ENCODE data around the gene ATXN1.
"Not testable (repeated sequence)": the region's sequence is repeated elsewhere in the genome, so short reads cannot be mapped to it uniquely, and the experiment has no call there.

Gene ATXN1

DNA sequence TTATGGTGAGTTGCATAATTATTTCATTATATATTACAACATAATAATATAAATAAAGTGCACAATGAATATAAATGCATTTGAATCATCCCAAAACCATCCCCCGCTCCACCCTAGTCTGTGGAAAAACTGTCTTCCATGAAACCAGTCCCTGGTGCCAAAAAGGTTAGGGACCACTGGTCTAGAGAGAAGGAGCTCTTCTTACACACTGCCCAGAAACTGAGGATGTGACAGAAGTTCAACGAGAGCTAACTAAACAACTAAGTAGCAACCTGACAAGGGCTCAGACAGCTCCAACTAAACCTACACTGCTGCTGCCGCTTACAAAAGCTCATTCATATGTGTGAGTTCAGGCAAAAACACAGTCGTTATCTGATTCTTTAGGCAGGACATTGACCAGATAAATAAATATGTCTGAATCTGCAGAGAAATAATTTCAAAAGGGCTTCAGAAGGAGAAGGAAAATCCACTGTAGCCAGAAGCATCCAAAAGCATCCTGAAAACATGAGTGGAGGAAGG, 125.9 kb downstream of the ATXN1 start:
- DNase-seq, result no peak

DNA sequence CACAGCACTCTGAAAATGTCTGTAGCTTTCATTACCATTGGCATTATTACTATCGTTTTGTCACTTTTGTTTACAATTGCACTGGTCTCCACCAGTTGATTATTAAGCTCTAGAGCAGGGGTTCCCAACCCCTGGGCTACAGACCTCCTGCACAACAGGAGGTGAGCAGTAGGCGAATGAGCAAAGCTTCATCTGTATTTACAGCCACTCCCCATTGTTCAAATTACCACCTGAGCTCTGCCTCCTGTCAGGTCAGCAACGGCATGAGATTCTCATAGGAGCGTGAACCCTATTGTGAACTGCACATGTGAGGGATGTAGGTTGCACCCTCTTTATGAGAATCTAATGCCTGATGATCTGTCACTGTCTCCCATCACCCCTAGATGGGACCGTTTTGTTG, 126.4 kb downstream of the ATXN1 start:
- no peak for DNase-seq

DNA sequence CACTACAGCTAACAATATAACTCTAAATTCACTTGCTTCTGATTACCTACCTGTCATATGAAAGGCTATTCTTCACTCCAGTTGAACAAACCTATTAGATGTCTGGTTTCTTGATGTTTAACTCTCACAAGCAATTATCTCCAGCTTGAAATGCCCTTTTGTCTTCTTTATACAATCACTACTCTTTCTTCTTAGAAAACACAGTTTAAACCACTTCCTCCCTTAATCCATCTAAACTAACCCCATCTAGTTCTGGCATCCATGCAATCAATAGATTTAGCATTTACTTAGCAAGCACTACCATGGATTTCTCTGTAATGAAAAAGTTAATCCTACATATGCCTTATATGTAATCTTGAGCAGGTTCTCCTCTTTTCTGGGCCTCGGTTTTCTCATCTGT, 127.3 kb downstream of the ATXN1 start:
- no peak for DNase-seq

DNA sequence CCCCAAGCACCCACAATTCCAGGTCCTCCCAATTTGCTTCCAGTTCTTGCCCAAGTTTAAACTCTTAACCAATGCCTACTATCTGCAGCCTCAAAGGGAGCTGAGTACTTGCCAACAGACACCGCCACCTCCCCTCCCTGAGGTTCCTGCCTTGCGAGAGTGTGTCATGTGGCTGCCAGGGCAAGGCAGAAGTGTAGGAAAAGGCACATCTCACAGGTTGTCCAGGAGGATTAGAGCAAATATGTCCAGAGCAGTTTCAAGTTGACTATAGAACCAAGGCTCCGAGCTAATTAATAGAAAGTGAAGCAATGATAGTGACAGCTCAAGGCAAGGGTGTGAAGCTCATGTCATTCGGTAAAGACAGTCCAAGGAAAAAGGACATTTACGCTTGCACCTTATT, 127.8 kb downstream of the ATXN1 start:
- no peak for DNase-seq

DNA sequence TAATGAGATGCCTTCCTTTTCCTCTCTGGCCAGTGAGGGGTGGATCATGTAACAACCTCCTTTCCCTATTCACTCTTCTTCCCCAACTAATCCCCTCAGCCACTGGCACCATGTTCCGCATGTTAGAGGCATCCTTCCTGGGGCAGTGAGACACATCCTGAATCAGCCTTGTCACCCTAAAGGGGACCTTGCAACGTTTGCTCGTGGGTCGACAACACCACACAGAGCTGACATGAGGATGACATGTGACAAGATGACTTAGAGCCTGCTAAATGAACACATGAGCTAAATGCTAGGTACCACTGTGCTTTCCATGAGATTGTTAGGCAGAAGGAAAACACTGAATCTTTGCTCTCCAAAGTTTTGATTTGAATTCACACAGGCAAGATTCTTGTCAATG, 129.2 kb downstream of the ATXN1 start:
- no peak for DNase-seq

DNA sequence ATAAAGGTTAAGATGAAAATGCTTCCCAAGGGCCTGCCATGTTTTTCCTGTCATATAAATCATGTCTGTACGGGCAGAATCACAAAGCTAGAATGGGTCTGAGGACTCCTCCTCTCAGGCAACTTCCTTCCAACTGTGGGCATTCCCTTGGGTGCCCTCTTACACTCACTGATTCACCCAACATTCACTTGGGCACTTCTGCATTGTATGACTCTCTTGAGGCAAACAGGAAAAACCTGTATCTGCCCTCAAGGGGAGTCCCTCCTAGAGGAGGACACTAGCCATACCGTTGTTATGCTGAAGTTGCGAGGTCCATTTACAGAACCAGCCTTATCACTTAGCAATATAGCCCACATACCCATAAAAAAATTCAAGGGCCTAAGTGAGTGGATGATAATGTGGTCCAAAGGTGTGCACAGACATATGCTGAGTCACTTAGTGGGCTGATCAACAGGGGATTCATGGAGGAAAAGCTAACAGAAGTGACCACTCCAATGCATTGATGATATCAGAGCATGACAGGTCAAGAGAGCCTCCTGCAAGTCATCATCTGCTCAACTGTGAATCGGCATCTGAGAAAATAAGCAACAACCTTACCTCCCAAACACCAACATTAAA, 131.1 kb downstream of the ATXN1 start:
- no peak for DNase-seq

DNA sequence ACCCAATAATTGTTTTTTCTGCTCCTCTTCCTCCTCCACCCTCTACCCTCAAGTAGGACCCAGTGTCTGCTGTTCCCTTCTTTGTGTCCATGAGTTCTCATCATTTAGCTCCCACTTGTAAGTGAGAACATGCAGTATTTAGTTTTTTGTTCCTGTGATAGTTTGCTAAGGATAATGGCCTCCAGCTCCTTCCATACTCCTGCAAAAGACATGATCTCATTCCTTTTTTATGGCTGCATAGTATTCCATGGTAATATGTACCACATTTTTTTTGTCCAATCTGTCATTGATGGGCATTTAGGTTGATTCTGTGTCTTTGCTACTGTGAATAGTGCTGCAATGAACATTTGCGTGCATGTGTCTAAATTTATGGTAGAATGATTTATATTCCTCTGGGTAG, 132.7 kb downstream of the ATXN1 start:
- DNase-seq, result not testable (repeated sequence)

DNA sequence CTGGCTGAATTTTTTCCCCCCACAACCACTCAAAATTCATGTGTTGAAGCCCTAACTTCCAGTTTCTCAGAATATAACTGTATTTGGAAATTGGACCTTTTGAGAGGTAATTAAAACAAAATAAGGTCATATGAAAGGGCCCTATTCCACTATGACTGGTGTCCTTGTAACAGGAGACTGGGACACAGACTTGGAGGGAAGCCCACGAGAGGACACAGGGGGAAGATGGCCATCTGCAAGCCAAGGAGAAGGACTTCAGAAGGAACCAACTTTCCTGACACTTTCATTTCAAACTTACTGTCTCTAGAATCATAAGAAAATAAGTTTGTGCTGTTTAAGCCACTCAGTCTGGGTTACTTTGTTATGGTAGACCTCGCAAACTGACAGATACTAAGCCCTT, 134.6 kb downstream of the ATXN1 start:
- DNase-seq, result no peak

DNA sequence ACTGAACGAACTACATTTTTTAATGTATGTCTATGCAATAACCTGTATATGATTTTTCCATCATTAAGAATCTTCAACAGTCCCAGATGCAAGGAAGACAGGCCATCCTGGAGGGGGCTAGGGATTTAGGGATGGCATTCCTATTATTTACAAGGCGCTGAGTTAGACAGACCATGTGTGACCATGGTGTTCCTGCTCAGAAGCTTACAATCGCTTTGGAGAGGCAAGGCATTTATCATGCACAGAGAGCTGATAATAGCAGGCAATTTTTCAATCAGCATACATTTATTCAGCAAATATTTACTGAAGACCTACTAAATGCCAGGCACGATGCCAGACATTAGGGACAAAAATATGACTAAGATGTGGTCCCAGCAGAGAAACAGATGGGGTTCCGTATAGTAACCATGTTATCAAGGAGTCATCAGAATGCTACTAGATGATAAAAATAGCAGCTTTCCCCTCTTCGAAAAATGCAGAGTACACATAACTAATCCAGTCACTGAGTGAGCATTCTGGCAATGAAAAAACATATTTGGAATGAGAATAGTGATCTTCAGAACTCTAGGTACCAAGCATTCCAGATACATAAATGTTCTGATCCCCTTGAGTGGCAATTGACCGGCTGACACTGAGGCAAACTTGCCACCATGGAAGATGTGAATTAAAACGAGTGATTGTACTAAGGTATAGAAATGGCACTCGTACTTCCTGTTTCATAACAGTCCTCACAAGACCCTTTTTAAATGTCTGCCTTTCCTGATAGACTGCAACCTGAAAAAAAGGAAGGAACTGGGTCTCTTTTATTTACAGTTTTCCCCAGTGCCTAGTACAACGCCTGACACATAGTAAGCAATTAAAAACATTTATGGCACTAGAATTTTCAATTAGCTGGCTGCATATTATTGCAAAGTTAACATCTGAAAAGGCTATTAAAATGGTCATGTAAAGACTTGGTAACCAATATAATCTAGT, 135.7 kb downstream of the ATXN1 start:
- no peak for DNase-seq

DNA sequence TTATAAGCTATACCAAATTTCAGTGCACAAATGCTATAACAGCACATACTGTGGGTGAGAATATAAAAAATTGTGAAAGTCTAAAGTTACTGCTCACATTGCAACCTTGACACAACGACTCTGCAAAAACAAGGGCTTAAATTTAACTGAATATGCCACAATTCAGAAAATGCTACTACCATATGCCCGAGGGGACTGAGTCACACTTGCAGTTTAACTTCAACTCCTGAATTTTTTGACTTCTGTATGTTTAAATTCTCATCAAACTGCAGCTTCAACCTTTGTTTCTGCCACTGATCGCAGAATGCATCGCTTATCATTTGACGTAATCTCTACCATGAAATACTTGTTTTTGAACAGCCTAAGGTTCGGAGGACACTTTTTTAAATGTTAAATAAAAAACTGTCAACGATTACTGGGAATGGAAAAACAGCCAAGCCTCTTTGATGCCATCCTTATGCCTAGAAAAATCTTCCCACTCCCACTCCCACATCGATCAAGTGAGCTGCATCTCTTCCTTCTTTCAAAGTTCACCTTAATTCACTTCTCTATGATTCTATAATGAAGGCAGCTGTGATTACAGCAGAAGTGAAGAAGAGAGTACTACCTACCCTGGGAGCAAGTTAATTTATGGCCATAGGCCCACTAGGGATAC, 136.5 kb downstream of the ATXN1 start:
- no peak for DNase-seq

DNA sequence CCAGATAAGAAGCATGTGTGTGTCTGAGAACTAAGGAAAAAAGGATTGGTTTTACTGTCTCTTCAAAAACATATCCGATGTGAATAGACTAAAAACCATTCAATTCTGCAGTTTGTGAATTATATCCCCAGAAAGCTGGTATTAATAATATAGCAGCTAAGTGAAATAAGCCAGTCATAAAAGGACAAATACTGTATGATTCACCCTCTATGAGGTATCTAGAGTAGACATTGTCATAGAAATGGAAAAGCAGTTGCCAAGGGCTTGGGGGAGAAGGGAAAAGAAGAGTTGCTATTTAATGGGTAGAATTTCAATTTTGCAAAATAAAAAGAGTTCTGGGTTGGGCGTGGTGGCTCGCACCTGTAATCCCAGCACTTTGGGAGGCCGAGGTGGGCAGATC, 137.5 kb downstream of the ATXN1 start:
- no peak for DNase-seq

DNA sequence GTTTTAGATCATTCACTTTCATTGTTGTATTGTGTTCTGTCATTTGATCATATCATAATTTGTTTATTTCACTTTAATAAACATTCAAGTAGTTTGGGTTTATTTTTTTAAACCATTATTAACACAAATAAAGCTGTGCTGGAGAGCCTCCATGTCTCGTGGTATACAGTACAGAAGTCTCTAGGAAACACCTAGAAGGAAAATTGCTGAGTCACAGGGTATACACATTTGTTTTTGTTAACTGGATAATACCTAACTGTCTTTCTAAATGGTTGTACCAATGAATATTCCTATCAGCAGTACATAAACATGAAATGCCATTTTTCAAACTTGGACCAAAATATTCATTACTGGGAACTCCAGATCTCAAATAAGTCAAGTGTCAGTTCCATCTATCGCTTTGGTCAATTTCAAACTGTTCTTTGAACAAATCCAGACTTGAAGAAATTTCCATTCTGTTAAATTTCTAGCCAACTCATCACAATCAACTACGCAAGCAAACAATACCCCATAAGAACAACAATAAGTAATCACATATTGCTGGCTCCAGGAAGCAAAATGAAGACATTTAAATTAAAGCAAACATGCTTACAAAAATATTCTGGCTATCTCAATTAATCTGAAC, 138.1 kb downstream of the ATXN1 start:
- DNase-seq, result no peak

DNA sequence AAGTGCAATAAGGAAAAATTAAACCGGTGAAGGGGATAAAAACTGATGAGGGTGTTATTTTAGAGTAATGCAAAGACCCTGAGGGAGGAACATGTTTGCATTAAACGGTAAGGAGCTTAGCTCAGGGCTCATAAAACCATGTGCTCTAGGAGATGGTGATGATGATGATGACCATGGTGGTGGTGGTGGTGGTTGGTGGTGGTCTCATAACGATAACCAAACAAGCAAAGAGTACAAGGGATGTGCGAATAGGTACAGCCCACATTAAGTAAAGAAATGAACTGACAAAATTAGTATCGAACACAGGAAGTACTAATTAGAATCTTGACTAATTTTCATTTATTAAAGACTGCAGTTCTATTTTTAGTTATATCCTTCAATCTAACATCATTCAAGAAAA, 139.1 kb downstream of the ATXN1 start:
- DNase-seq, result no peak

DNA sequence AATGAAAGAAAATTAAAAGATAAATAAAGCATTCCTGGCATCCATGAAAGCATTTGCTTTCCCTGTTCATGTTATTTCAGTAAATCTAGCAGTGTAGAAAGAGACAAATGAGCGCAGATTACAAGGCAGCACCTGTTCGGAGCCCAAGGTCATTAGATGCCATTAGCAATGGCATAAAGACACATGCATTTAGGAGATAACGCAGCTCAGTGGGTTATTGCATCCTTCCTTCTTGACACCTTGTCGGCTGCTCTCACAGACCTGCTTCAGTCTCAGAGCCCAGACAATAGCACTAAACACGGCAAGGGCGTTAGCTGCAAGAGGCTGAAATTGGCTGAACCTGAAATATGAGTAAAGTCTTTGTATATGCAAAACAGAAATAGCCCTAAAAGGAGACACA, 140.3 kb downstream of the ATXN1 start:
- no peak for DNase-seq

DNA sequence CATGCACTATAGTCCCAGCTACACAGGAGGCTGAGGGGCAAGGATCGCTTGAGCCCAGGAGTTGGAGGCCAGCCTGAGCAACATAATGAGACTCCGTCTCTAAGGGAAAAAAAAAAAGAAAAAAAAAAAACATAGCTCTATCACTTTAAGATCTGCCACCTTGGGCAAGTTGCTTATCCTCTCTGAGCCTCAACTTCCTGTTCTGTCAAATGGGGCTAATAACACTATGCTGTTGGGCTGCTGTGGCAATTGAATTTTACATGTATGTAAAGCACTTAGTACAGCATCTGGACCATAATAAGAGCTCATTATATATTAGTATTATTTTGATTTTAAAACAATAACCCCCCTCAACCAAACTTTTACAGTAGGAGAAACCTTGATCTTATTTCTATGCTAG, 141.5 kb downstream of the ATXN1 start:
- no peak for DNase-seq

DNA sequence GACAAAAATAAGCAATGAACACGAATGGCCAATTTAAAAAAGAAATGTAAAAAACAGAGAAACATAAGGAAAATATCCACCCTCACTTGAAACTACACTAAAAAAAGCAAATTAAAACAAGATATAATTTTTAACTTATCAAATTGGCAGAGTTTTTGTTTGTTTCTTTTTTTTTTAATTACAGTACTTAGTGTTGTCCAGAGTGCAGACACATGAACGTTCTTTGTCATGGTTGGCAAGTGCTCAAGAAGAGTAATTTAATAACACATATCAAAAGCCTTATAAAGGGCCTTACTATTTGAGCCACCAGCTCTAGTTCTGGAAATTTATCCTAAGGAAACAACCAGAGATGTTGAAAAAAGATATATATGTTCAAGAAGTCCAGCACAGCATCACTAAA, 142.3 kb downstream of the ATXN1 start:
- DNase-seq, result no peak

DNA sequence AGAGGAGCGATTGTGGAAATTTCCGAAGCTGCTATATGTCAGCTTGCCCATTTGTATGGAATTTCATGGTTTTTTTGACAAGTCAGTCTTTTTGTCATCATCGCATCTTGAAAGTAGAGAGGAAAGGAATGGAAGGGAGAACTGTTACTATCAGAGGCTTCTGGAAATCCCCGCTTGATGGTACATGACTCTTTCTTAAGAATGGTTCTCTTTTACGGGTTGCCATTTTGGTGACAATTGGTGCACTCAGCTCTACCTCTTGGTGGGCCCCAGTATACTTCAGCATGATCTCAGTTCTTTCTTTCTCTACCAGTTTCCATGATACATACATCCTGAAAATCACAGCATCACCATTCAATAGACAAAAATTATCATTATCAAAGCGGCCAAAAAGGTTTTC, 146.0 kb downstream of the ATXN1 start:
- DNase-seq, result not testable (repeated sequence)

DNA sequence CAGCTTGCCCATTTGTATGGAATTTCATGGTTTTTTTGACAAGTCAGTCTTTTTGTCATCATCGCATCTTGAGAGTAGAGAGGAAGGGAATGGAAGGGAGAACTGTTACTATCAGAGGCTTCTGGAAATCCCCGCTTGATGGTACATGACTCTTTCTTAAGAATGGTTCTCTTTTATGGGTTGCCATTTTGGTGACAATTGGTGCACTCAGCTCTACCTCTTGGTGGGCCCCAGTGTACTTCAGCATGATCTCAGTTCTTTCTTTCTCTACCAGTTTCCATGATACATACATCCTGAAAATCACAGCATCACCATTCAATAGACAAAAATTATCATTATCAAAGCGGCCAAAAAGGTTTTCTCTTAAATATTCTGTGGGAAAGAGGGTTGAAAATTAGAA, 147.1 kb downstream of the ATXN1 start:
- not testable (repeated sequence) for DNase-seq

DNA sequence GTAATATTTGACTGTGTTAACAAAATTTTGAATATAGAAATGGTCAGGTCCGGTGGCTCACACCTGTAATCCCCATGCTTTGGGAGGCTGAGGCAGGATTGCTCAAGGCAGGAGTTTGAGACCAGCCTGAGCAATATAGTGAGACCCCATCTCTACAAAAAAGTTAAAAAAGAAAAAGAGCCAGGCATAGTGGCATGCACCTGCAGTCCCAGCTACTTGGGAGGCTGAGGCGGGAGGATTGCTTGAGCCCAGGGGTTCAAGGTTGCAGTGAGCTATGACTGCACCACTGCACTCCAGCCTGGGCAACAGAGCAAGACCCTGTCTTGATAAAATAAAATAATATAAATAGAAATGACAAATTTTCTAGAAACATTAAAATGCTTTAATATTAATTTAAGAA, 147.8 kb downstream of the ATXN1 start:
- not testable (repeated sequence) for DNase-seq

DNA sequence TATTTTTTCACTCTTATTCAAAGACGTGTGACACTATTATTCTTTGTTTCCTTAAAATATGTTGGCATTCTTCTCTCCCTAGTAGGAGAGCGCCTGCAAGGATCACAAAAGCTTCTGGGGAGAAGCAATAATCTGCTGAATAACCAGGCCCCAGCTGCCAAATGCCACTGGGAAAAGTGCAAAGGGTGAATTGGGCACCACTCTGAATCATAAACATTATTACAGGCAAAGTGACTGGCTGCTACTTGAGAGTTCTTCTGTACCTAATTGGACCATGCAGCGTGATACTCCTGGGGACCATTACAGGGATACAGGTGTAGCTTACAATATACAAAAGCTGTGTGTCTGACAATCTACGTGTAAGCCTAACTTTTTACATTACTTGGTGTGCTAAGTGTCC, 152.8 kb downstream of the ATXN1 start:
- no peak for DNase-seq

DNA sequence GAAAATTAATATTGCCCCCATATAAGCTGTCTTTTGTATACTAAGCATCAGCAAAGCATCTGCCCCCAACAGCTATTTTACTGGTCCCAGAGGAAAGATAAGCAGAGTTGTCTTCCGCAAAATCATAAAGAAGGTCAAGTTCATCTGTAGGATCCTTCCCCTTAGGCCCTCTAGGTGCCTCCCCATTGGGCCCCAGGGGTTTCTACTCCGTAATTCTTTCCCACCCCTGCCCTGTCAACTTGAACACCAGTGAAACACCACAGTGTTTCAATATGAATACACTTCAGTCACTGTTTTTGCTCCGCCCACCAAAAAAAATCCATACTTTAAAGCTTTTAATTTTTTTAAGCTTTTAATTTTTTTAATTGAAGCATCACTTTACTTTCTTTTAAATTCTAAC, 159.2 kb downstream of the ATXN1 start:
- no peak for DNase-seq

DNA sequence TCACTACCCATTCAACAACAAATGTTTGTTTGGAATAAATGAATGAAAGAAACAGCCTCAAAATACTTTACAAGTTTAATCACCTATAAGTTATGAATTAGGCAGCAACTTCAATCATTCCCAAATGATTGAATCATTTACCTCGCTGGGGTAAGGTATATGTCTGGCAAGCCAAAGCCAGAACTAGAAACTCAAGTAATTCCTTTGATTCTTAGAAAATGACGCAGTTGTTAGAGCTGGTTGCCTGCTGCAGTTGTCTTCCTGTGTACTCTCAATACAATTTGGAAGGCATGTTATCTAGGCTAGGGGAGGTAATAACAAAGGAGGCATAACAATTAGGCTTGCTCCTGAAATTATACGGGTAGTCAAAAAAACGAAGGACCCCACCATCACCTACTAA, 160.6 kb downstream of the ATXN1 start:
- no peak for DNase-seq

DNA sequence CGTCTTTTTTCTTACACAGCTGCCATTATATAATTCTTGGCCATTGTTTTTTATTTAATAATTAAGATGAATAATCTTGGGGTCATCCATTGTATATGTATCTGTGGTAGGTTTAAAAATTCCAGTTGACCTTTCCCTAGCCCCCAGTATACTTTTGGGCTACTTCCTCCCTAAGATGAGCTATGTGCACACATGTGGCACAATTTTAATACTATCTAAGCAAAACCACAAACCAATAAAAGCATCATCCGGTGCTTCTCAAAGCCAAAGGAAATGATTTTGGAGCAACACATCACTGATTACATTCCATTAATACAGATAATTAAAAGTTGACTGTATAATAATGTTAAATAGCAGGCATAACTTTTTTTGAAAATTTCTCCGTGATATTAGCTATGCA, 161.2 kb downstream of the ATXN1 start:
- no peak for DNase-seq

Data from NCI-H2029 (cell line).